LoVo (cell line): ENCODE results near the gene PRSS8.

ENCODE experiments used
- DNase-seq: peaks from one replicate; pipeline ENCODE4 v3.0.0-alpha.2; 2016; ENCODE audit warnings: low spot score

Gene PRSS8

DNA sequence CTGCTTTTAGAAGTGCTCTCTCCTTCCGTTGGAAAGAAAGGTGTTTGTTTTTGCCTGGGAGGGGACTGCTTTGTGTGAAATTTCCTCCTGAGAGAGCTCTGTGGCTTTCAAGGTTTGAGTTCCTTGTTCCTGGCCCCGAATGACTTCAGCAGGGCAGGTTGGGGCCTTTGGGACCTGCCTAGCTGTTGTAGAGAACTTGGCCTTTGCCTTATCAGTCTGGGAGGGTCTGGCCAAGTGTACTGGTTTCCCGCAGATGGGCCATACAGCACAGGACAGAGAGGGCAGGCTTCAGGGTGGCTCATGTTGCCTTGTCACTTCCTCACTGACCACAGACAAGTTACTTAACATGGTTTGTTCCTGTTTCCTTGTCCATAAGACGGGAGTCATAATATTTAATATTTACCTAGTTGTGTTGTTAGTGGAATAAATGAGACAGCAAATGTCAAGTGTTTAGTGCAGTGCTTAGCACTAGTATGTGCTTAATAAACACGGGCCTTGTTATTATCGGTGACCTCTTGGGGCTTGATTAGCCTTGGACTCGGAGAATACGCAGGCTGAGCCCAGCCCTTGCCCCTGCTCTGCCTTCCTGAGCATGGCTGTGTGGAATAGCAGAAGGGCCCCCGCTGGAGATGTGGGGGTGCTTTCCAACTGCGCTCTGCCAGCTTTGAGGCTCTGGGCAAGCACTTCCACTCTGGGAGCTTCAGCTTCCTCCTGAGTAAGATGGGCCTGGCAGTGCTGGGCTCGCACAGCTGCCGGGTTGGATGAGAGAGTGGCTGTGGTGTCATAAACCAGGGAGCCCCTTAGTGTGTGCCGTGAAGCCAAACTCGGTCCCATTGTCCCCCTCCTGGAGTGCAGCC is 6.6 kb downstream of the PRSS8 start:
- DNase-seq, result no peak

GRCh38 chr16:31127182-31127581 is 8.3 kb downstream of the PRSS8 start:
- no peak for DNase-seq

- no peak for DNase-seq
Observed at GRCh38 chr16:31125844-31126243, 9.7 kb downstream of the PRSS8 start.

GRCh38 chr16:31120129-31120528 is 15.4 kb downstream of the PRSS8 start:
- no peak for DNase-seq

GRCh38 chr16:31118223-31119155 is 17.0 kb downstream of the PRSS8 start:
- DNase-seq, result no peak

DNA sequence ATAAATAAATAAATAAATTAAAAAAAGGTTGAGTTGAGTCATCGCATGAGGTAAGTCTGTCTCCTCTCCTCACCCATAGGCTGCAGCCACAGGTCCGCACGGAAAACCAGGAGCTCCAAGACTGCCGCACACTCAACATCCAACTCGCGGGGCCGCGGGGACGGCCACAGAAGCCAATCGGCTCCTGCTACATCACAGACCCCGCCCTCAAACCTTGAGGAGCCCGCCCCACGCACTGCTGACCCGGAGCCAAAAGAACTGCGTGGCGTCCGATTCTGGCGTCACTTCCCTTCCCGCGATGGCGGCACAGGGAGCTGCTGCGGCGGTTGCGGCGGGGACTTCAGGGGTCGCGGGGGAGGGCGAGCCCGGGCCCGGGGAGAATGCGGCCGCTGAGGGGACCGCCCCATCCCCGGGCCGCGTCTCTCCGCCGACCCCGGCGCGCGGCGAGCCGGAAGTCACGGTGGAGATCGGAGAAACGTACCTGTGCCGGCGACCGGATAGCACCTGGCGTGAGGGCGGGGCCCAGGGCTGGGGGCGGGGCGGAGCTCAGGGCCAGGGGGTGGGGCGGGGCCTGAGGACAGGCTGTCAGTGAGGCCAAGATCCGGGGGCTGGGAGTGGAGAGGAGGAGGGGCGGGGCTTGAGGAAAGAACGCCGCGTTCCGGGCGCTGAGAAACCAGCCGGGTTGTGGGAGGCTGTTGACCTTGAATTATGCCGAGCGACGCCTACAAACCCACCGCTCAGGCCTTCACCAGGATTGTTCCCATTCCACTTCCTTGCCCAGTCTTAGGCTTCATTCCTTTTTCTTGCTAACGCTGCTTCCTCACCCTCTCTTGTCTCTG is 17.9 kb downstream of the PRSS8 start, which contains the start of gene KAT8:
KAT8 (plus strand) TSS at position 281 of the 839 bp plus-strand sequence; CDS start at position 299, 18 bp downstream.
- DNase-seq, result peak; percentile 97

DNA sequence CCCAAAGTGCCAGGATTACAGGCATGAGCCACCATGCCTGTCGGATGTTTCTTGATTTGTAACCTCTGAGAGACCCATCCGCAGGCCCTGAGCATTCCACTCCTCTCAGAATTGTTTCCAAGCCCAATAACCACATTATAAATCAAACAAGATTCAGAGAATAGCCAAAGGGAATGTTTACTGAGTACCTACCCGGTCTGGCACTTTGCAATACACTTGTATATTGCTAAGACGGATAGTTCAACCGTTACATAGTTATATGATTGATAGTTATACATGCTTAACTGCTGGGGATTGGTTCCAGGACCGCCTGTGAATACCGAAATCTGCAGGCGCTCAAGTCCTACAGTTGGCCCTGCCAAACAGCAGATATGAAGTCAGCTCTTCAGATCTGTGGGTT is 21.1 kb downstream of the PRSS8 start:
- DNase-seq, result no peak

- no peak for DNase-seq
Observed at GRCh38 chr16:31113121-31114120, 22.1 kb downstream of the PRSS8 start.

DNA sequence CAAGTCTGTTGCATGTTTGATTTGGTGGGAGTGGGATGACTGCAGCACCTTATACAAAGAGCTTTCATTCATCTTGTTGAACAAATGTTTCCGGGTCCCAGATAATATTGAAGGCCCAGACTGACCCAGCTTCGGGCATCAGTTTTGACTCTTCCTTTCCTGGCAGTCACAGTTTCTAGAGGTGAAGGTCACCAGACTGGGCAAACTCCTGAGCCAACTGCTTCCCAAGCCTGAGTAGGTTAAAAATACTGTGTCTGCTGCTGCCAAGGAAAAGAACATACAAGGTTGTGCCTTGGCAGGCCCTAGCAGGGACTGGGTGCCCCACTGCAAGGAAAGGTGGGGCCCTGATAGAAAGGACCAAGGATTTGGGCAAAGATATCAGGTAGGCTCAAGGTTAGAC is 22.8 kb downstream of the PRSS8 start:
- no peak for DNase-seq

GRCh38 chr16:31111881-31112466 is 23.6 kb downstream of the PRSS8 start:
- DNase-seq, result no peak

GRCh38 chr16:31110106-31111034 is 25.2 kb downstream of the PRSS8 start:
- DNase-seq, result no peak

DNA sequence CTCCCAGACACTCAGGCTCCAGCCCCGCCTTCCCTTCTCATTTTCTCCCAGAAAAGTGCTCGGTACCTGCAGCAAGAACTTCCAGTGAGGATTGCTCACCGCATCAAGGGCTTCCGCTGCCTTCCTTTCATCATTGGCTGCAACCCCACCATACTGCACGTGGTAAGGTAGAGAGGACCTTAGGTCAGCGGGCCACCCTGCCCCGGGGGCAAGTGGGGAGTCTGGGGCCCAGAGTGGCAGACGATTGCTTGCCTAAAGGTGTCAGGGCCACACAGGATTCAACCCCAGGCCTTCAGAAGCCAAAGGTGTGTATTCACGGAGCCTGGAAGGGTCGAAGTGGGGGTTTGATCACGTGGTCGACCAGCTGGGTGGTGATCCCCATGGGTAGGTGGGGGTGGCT is 25.9 kb downstream of the PRSS8 start:
- no peak for DNase-seq

DNA sequence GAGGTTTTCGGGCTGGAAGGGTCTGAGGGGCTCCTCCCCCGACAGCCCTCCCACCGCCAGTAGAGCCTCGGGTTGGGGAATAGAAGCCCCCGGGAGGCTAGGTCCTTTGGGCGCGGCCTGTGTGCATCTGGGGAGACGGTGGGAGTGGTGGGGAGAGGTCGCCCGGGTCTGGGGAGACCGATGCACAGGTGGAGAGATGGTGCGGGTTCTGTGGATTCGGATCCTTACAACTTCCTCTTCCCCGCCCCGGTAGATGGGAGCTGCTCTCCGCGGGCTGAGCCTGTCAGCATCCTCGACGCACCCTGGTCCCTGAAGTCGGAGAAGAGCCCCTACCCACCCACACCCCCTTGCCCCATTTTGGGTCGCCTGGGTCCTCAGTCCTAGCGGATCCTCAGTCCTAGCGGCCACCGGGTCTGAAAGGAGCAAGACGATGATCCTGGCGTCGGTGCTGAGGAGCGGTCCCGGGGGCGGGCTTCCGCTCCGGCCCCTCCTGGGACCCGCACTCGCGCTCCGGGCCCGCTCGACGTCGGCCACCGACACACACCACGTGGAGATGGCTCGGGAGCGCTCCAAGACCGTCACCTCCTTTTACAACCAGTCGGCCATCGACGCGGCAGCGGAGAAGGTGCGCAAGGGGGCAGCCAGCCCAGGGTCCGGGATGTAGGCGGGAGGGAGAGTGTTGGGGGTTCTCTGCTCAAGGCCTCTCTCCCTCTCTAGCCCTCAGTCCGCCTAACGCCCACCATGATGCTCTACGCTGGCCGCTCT is 26.6 kb downstream of the PRSS8 start:
- DNase-seq, result no peak

DNA sequence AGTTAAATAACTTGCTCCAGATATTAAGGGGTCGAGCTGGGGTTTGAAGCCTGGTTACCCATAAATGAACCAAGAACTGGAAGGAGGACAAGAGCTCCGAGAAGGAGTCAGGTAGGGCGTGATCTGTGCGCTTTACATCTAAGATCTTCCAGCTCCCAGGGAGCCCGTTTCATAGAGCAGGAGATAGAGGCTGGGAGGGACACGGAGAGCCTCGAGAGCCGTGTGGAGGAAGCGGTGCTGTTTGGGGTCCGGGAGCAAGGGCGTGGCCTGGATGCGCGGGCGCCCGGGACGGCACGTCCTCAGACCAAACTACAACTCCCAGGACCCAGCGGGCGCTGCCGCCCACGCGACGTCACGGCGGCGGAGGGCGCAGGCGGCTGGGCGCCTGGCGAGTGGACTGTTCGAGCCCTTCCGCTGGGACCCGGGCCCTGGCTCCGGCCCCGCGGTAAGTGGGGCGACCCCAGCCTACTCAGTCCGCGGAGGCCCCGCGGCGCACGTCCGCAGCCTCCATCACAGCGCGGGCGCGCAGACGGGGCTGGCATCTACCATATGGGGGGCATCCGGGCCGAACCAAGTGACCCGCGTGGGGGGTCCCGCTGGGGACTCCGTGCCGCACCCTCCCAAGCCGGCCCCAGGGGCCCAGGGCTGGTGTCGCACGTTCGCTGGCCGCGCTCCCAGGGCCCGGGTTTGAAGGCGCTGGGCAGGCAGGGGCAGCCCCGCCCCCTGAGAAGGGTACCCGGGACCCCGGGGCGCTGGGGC is 27.3 kb downstream of the PRSS8 start, which contains the start of gene BCKDK:
BCKDK (plus strand) TSS at position 352 of the 759 bp plus-strand sequence. CDS start 838 bp downstream, outside the sequence.
- peak; percentile 70 for DNase-seq

DNA sequence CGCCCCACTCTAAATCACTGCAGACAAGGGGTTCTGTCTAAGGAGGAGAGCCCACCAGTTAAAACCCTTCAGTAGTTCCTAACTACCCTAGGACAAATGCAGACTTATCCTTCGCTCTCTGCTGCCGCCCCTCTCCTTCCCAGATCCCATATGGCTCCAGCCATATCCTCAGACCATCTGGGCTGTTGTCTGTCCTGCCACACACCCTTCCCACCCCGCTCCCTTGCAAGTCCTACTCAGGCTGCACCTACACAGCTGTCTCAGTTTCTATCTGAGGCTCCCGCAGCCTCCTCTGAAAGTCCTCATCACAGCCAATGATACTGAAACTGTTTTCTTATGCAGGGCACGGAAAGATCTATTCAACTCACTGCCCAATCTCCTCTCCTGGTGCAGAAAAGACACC is 28.1 kb downstream of the PRSS8 start:
- DNase-seq, result no peak

DNA sequence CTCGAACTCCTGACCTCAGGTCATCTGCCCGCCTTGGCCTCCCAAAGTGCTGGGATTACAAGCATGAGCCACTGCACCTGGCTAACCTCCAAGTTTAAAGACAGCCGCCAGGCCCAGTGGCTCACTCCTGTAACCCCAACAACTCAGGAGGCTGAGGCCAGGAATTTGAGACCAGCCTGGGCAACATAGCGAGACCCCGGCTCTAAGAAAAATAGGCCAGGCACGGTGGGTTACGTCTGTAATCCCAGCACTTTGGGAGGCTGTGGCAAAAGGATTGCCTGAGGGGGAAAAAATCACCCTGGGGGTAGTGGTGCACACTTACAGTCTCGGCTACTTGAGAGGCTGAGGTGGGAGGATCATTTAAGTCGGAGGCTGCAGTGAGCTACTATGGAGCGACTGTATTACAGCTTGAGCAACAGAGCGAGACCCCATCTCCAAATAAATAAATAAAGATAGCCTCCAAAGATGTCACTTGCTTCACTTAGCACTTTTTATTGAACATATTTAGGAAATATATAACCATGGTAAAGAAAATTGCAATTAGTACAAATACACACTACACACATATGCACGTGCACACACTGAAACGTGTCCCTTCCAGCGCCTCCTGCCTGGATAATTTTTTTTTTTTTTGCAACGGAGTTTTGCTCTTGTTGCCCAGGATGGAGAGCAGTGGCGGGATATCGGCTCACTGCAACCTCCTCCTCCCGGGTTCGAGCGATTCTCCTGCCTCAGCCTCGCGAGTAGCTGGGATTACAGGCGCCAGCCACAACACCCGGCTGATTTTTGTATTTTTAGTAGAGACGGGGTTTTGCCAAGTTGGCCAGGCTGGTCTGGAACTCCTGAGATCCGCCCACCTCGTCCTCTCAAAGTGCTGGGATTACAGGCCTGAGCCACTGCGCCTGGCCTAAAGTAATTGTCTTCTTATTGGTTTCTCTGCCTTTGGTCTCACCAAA is 28.7 kb downstream of the PRSS8 start:
- DNase-seq, result no peak
